Right atrium auricular region (tissue), 2 donors: Measurements from ENCODE around the gene ATG2A. TPM values are rescaled to one million over a fixed set of nuclear protein-coding genes. Genes with fewer than 3 reads are reported as not detected.

Experiments used
- DNase-seq: peaks from one replicate; pipeline ENCODE4 v3.0.0-alpha.2; 2019; ENCODE audit warnings: low spot score
- H3K27ac ChIP-seq, 2 donors: fragments of 200-600 bp; sonication (generic); 1 replicate in 1 of 2; 2 replicates in 1 of 2; pipeline ENCODE4 v1.5.1; 2016 to 2019
- H3K27me3 ChIP-seq, 2 donors: fragments of 200-600 bp; sonication (generic); one replicate each; pipeline versions ENCODE4 v1.5.1 to v1.6.0; 2017 to 2019
- H3K36me3 ChIP-seq: fragments of 200-600 bp; sonication (generic); one replicate; pipeline ENCODE4 v1.5.1; 2016
- H3K4me1 ChIP-seq, 2 donors: fragments of 200-600 bp; sonication (generic); one replicate each; pipeline versions ENCODE4 v1.5.1 to v1.6.0; 2017 to 2019
- H3K4me3 ChIP-seq, 2 donors: fragments of 200-600 bp; sonication (generic); 1 replicate in 1 of 2; 2 replicates in 1 of 2; pipeline ENCODE4 v1.5.1; 2017 to 2019; ENCODE audit warnings: mild to moderate bottlenecking in 1 of 2, moderate library complexity in 1 of 2
- H3K9me3 ChIP-seq, 2 donors: fragments of 200-600 bp; sonication (generic); one replicate each; pipeline ENCODE4 v1.5.1; 2019
- CTCF ChIP-seq, 2 donors: fragments of 200-600 bp; sonication (generic); IDR thresholded peaks; one replicate each; pipeline ENCODE4 v1.5.1; 2019; ENCODE audit warnings: antibody characterized with exemption in 2 of 2
- total RNA-seq, 2 donors: library from RNA; depleted of rRNA; stranded (reverse); fragments of >200 nt; gene quantifications; one replicate each; pipeline ENCODE4 v1.1.0, GENCODE V29; 2016

The ATG2A gene
- total RNA-seq, 2 donors from 2014 or later: 16.0 to 24.1 TPM

GRCh38 chr11:64929625-64930024 is 12.6 kb upstream of the ATG2A start:
- Histone ChIP-seq H3K36me3 (peaks cover 75% of the 10 kb centered on the region), H3K9me3 (no peaks in the 10 kb centered on the region), H3K4me3 (no peak overlapping the region), H3K27me3 (no peaks in the 10 kb centered on the region), H3K27ac (no peak overlapping the region), H3K4me1 (peaks cover 0 to 18% of the 10 kb centered on the region in 2 donors)
- TF ChIP-seq CTCF (IDR thresholded peaks at IDR 0.05): no peak
- DNase-seq: no peak

DNA sequence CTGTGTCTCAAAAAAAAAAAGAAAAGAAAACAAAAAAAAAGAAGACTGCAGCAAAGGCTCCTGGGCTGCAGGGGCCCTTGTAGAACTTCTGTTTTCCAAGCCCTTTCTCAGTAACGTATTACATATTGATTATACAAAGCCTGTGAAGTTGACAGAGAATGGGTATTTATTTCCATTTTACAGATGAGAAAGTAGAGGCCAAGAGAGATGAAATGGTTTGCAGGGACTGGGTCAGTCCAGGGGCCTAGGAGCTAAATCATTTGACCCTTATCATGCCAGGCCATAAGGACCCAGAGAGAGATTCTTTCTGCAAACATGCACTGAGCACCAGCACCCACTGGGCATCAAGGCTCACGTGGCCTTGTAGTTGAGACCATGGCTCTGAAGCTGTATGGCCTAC is 11.9 kb upstream of the ATG2A start:
- H3K27me3 ChIP-seq: no peaks in the 10 kb centered on the region
- DNase-seq: no peak
- no peaks in the 10 kb centered on the region for H3K9me3 ChIP-seq
- H3K36me3 ChIP-seq: peaks cover 70% of the 10 kb centered on the region
- no peak overlapping the region for H3K27ac ChIP-seq
- H3K4me3 ChIP-seq: no peak overlapping the region
- no peak for TF ChIP-seq CTCF (IDR thresholded peaks at IDR 0.05)
- peaks cover 0 to 18% of the 10 kb centered on the region in 2 donors for H3K4me1 ChIP-seq

GRCh38 chr11:64926689-64927088 is 9.7 kb upstream of the ATG2A start:
- H3K9me3 ChIP-seq: no peaks in the 10 kb centered on the region
- TF ChIP-seq CTCF (IDR thresholded peaks at IDR 0.05): no peak
- H3K27me3 ChIP-seq: no peaks in the 10 kb centered on the region
- H3K4me3 ChIP-seq: no peak overlapping the region
- no peak for DNase-seq
- peaks cover 48% of the 10 kb centered on the region for H3K36me3 ChIP-seq
- H3K27ac ChIP-seq: no peak overlapping the region
- peaks cover 0 to 26% of the 10 kb centered on the region in 2 donors for H3K4me1 ChIP-seq

DNA sequence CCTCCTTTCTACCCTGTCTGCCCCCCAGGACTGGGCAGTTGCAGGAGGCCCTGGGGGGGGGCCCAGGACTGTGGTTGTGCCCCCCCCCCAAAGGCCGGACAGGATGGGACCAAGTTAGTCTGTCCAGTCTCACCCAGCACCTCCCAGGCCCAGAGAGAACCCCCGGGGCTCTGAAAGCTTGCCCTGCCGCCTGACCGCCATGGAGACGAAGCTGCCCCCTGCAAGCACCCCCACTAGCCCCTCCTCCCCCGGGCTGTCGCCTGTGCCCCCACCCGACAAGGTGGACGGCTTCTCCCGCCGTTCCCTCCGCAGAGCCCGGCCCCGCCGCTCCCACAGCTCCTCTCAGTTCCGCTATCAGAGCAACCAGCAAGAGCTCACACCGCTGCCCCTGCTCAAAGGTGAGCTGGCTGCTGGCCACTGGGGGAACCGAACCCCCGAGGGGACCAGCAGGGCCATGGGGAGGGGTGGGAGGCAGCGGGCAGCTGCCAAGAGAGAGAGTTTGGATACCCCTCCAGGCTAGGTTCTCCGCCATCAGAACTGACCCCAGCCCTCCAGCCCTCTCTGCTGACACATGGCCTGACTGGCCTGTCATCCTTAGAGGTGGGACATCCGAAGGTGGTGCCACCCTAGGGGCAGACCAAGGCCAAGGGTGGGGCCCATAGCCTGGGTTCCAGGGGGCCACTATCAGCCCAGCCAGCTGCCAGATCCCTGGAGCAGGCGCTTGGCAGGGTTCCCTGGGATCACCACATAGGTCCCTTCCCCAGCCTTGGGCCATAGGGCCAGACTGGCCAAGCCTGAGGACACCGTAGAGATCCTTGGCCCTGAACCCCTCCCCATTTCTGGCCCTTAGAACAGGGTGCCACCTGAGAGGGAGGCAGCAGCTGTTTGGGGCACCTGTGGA is 8.8 kb upstream of the ATG2A start:
- peaks cover 39% of the 10 kb centered on the region for H3K36me3 ChIP-seq
- no peak for TF ChIP-seq CTCF (IDR thresholded peaks at IDR 0.05)
- H3K27ac ChIP-seq: peak overlapping the region in 1 of 2 donors; percentile 98
- no peak for DNase-seq
- no peaks in the 10 kb centered on the region for H3K9me3 ChIP-seq
- peaks cover 0 to 26% of the 10 kb centered on the region in 2 donors for H3K4me1 ChIP-seq
- H3K27me3 ChIP-seq: no peaks in the 10 kb centered on the region
- peak overlapping the region; percentile 95 to 96 for H3K4me3 ChIP-seq

GRCh38 chr11:64924910-64925284 is 7.9 kb upstream of the ATG2A start:
- no peak for DNase-seq
- Histone ChIP-seq H3K9me3 (no peaks in the 10 kb centered on the region), H3K27ac (peak overlapping the region; percentile 97 to 98), H3K36me3 (peaks cover 30% of the 10 kb centered on the region), H3K4me3 (peak overlapping the region; percentile 95 to 96), H3K4me1 (peaks cover 0 to 26% of the 10 kb centered on the region in 2 donors), H3K27me3 (no peaks in the 10 kb centered on the region)
- no peak for TF ChIP-seq CTCF (IDR thresholded peaks at IDR 0.05)
